ENCODE data around the gene SUN1. TPM values are rescaled to one million over a fixed set of nuclear protein-coding genes. Genes with fewer than 3 reads are reported as not detected.

The SUN1 gene
- total and polyA plus RNA-seq, 2 donors (not counting 3 experiments of a cell fraction or from before 2014, with no cell fraction given): 158 to 410 TPM

- H3K27me3 ChIP-seq (ENCODE audit: control insufficient read depth in 2 of 2, insufficient read depth in 2 of 2, low read length in 2 of 2): no peaks in the 10 kb centered on the region
- TF ChIP-seq MYC (IDR thresholded peaks at IDR 0.05; ENCODE audit: low read depth, low read length) (no peak), GATA2 (IDR thresholded peaks at IDR 0.05; ENCODE audit: insufficient read depth, insufficient read length, low read depth, low read length) (no peak), JUN (IDR thresholded peaks at IDR 0.05; ENCODE audit: borderline replicate concordance, insufficient read depth, insufficient read length, low read depth) (no peak), FOS (IDR thresholded peaks at IDR 0.05; ENCODE audit: borderline replicate concordance, insufficient read depth, low read length) (no peak), POLR2AphosphoS5 (IDR thresholded peaks at IDR 0.05; ENCODE audit: insufficient read depth, low read depth, low read length) (no peak), CTCF (IDR thresholded peaks at IDR 0.05; ENCODE audit: extremely low read depth in 1 of 2, insufficient read depth in 1 of 2, low read depth in 1 of 2, low read length in 2 of 2) (no peak), POLR2A (IDR thresholded peaks at IDR 0.05; ENCODE audit: low read depth, low read length) (no peak), EZH2 (IDR thresholded peaks at IDR 0.05; ENCODE audit: borderline replicate concordance, low read depth, low read length, severe bottlenecking) (no peak), MAX (IDR thresholded peaks at IDR 0.05; ENCODE audit: insufficient read depth, insufficient read length) (no peak)
- H3K4me3 ChIP-seq (replicated peaks in 1 of 3; ENCODE audit: insufficient read depth in 1 of 3, low read depth in 1 of 3, low read length in 3 of 3): no peak overlapping the region
- no peak overlapping the region for H3K4me2 ChIP-seq (ENCODE audit: insufficient read depth, low read length)
- intact Hi-C loops (cut with micrococcal nuclease) (no loop called here), dilution Hi-C loops (cut with MboI; ENCODE audit: extremely low pct_ligation_motif_present, low sequenced_read_pairs) (no loop called here)
- H2AFZ ChIP-seq (ENCODE audit: low read depth, low read length): no peak overlapping the region
- H3K4me1 ChIP-seq (ENCODE audit: control insufficient read depth, extremely low read depth, insufficient read depth, low read length): peaks cover 20% of the 10 kb centered on the region
- no peaks in the 10 kb centered on the region for H3K9me1 ChIP-seq (replicated peaks; ENCODE audit: control insufficient read depth, extremely low read depth, insufficient read depth, low read length)
- FAIRE-seq (no peak), DNase-seq (ENCODE audit: low read depth, low spot score) (no peak)
- no peak overlapping the region for H3K9ac ChIP-seq (replicated peaks; ENCODE audit: extremely low read depth, insufficient read depth, low read length)
- no TSS peak for BruUV-seq (replicated peaks)
- no peaks in the 10 kb centered on the region for H3K9me3 ChIP-seq (replicated peaks; ENCODE audit: control insufficient read depth, insufficient read depth, low read length)
- H4K20me1 ChIP-seq (replicated peaks; ENCODE audit: control insufficient read depth, extremely low read depth, insufficient read depth, low read length): no peaks in the 10 kb centered on the region
- ChIA-PET POLR2A (no interaction called here), CTCF (interaction anchor here (2.4 kb wide), 1 partner anchor 90 kb away, joined by 16 read pairs; no protein-coding TSS in a partner anchor)
- H3K36me3 ChIP-seq (ENCODE audit: control insufficient read depth in 2 of 2, extremely low read depth in 1 of 2, insufficient read depth in 2 of 2, low read length in 2 of 2): peaks cover 2 to 17% of the 10 kb centered on the region in 2 experiments
- no peak overlapping the region for H3K27ac ChIP-seq (ENCODE audit: insufficient read depth, low read depth, low read length)
- no peaks in the 10 kb centered on the region for H3K79me2 ChIP-seq (ENCODE audit: control insufficient read depth, insufficient read depth, low read length)
Observed at GRCh38 chr7:782718-783449, 49.4 kb upstream of the SUN1 start.

Data from endothelial cell of umbilical vein (primary cell).